ENCODE measurements around the gene KCNJ6.
"Not testable (repeated sequence)": the region's sequence is repeated elsewhere in the genome, so short reads cannot be mapped to it uniquely, and the experiment has no call there.

Gene KCNJ6

GRCh38 chr21:37645848-37646247 lies 270.4 kb downstream of the KCNJ6 start:
- TF ChIP-seq ESRRG (CRISPR knock-in tag; IDR thresholded peaks at IDR 0.05) (no peak), BACH2 (CRISPR knock-in tag; IDR thresholded peaks at IDR 0.05; ENCODE audit: borderline replicate concordance) (no peak), SNAI2 (CRISPR knock-in tag; IDR thresholded peaks at IDR 0.05) (no peak), PATZ1 (CRISPR knock-in tag; IDR thresholded peaks at IDR 0.05; ENCODE audit: borderline replicate concordance) (no peak), TCF4 (CRISPR knock-in tag; IDR thresholded peaks at IDR 0.05; ENCODE audit: borderline replicate concordance) (no peak), ZNF70 (CRISPR knock-in tag; IDR thresholded peaks at IDR 0.05) (no peak), RARB (CRISPR knock-in tag; IDR thresholded peaks at IDR 0.05) (no peak), OSR1 (CRISPR knock-in tag; IDR thresholded peaks at IDR 0.05) (no peak), TSHZ2 (CRISPR knock-in tag; IDR thresholded peaks at IDR 0.05) (no peak), ZC3H10 (CRISPR knock-in tag; IDR thresholded peaks at IDR 0.05) (no peak), ISL1 (CRISPR knock-in tag; IDR thresholded peaks at IDR 0.05) (no peak), ZFP30 (CRISPR knock-in tag; IDR thresholded peaks at IDR 0.05) (no peak), GLIS3 (CRISPR knock-in tag; IDR thresholded peaks at IDR 0.05) (no peak)
- no peak for ATAC-seq

GRCh38 chr21:37644636-37645035 lies 271.6 kb downstream of the KCNJ6 start:
- no peak for TF ChIP-seq PPARA (CRISPR knock-in tag; IDR thresholded peaks at IDR 0.05; ENCODE audit: borderline replicate concordance)

GRCh38 chr21:37643862-37644261 lies 272.4 kb downstream of the KCNJ6 start:
- not testable (repeated sequence) for ATAC-seq

More at GRCh38 chr21:37644636-37645035, 271.6 kb downstream of the KCNJ6 start:
- no peak for ATAC-seq

- peak; percentile 46; the same call in 1 of the 3 replicates for ATAC-seq
- no peak for TF ChIP-seq RARB (CRISPR knock-in tag; IDR thresholded peaks at IDR 0.05)
- no peak for TF ChIP-seq TSHZ2 (CRISPR knock-in tag; IDR thresholded peaks at IDR 0.05)
- TF ChIP-seq PATZ1 (CRISPR knock-in tag; IDR thresholded peaks at IDR 0.05; ENCODE audit: borderline replicate concordance) = no peak
- no peak for TF ChIP-seq SNAI2 (CRISPR knock-in tag; IDR thresholded peaks at IDR 0.05)
- TF ChIP-seq ARNTL (CRISPR knock-in tag; IDR thresholded peaks at IDR 0.05; ENCODE audit: borderline replicate concordance, low read depth) = no peak
- TF ChIP-seq BACH2 (CRISPR knock-in tag; IDR thresholded peaks at IDR 0.05; ENCODE audit: borderline replicate concordance) = no peak
- TF ChIP-seq GLIS3 (CRISPR knock-in tag; IDR thresholded peaks at IDR 0.05) = no peak
- no peak for TF ChIP-seq CSDC2 (CRISPR knock-in tag; IDR thresholded peaks at IDR 0.05)
- no peak for TF ChIP-seq ESRRG (CRISPR knock-in tag; IDR thresholded peaks at IDR 0.05)
Observed at GRCh38 chr21:37642493-37642892, 273.8 kb downstream of the KCNJ6 start.

- no peak for ATAC-seq
- no peak for TF ChIP-seq CSDC2 (CRISPR knock-in tag; IDR thresholded peaks at IDR 0.05)
- no peak for TF ChIP-seq TCF4 (CRISPR knock-in tag; IDR thresholded peaks at IDR 0.05; ENCODE audit: borderline replicate concordance)
Observed at GRCh38 chr21:37639756-37640155, 276.5 kb downstream of the KCNJ6 start.

All from SK-N-SH treated with all-trans-retinoic acid at 6 μM for 48 hours (cell line).